Neural progenitor cell (in vitro differentiated cells): ENCODE measurements around the gene FAM120C.

ENCODE experiments used
- CTCF ChIP-seq: fragments of 200-600 bp; sonication (generic); IDR thresholded peaks from 2 replicates; pipeline ENCODE4 v1.5.1; 2017; ENCODE audit warnings: antibody characterized with exemption, mild to moderate bottlenecking
- EZH2 ChIP-seq: fragments of 200-600 bp; sonication (generic); IDR thresholded peaks from 2 replicates; pipeline ENCODE4 v1.6.1; 2017; ENCODE audit warnings: antibody characterized with exemption, mild to moderate bottlenecking, moderate library complexity

GRCh38 chrX:54166915-54167314, 16.1 kb downstream of the FAM120C start:
- TF ChIP-seq EZH2 (no peak), CTCF (no peak)
